ENCODE results near the gene SART3. TPM values are rescaled to one million over a fixed set of nuclear protein-coding genes. Genes with fewer than 3 reads are reported as not detected.

Gene SART3
- total and polyA plus RNA-seq, 2 of the 4 experiments (the other 2 are of a cell fraction): 22.6 to 37.8 TPM

GRCh38 chr12:108589028-108589839 is 28.3 kb upstream of the SART3 start (continued):
- TF ChIP-seq SMC3 (IDR thresholded peaks at IDR 0.05; ENCODE audit: low read depth, low read length): no peak
- TF ChIP-seq MAFK (IDR thresholded peaks at IDR 0.05; ENCODE audit: low read depth, low read length): no peak

- no peak for DNase-seq
- Histone ChIP-seq H3K27me3 (ENCODE audit: control insufficient read depth, insufficient read depth, low read length) (peaks cover 7% of the 10 kb centered on the region), H3K14ac (replicated peaks; ENCODE audit: low read depth, low read length) (no peak overlapping the region), H2BK120ac (ENCODE audit: low read depth, low read length) (no peak overlapping the region), H4K91ac (ENCODE audit: insufficient read depth, low read depth, low read length) (no peak overlapping the region), H2AFZ (replicated peaks; ENCODE audit: low read length, poor library complexity) (peak overlapping the region; percentile 0), H3K36me3 (ENCODE audit: control insufficient read depth, insufficient read depth, low read length) (no peaks in the 10 kb centered on the region; the same call in 1 of the 2 replicates), H3K9me3 (ENCODE audit: control insufficient read depth, insufficient read depth, low read length) (no peaks in the 10 kb centered on the region), H4K8ac (ENCODE audit: low read depth in 2 of 2, low read length in 2 of 2) (no peak overlapping the region), H3K56ac (ENCODE audit: extremely low read depth, insufficient read depth, low read length) (no peak overlapping the region), H3K27ac (ENCODE audit: insufficient read depth, low read length) (no peak overlapping the region), H3K9ac (ENCODE audit: low read depth, low read length) (no peak overlapping the region), H2BK5ac (ENCODE audit: low read depth, low read length, poor library complexity, severe bottlenecking) (no peak overlapping the region), H3K9me1 (ENCODE audit: insufficient read depth, low read length) (no peaks in the 10 kb centered on the region; the same call in 1 of the 2 replicates), H3K4me1 (ENCODE audit: control insufficient read depth, insufficient read depth, low read length) (peaks cover 11% of the 10 kb centered on the region; the same call in 1 of the 2 replicates), H3K18ac (ENCODE audit: low read depth, low read length) (no peak overlapping the region), H2AK5ac (ENCODE audit: low read depth, low read length) (0 out of 2 replicates have a peak overlapping the region, but pooled peaks have one; percentile 33), H2BK15ac (ENCODE audit: low read depth, low read length) (no peak overlapping the region; the same call in 2 of the 3 replicates), H3K79me1 (ENCODE audit: low read depth in 1 of 2, low read length in 2 of 2) (no peaks in the 10 kb centered on the region), H3K23ac (ENCODE audit: low read depth, low read length) (no peak overlapping the region), H4K5ac (ENCODE audit: low read depth, low read length) (no peak overlapping the region), H3K4me3 (ENCODE audit: insufficient read depth, low read depth, low read length) (no peak overlapping the region), H3K4ac (ENCODE audit: low read depth, low read length) (no peak overlapping the region), H2AK9ac (replicated peaks; ENCODE audit: low read depth, low read length, poor library complexity) (no peak overlapping the region), H3K4me2 (ENCODE audit: low read depth, low read length) (no peak overlapping the region), H2BK20ac (ENCODE audit: low read depth, low read length) (no peak overlapping the region), H4K20me1 (ENCODE audit: insufficient read depth, low read length) (no peaks in the 10 kb centered on the region)
- ChIA-PET POLR2A (ENCODE audit: unreplicated experiment) (no interaction called here), CTCF (no interaction called here)
- in situ Hi-C loops (cut with MboI; ENCODE audit: low sequenced_read_pairs) (no loop called here), dilution Hi-C loops (cut with HindIII; ENCODE audit: low sequenced_read_pairs, unreplicated experiment) (no loop called here), intact Hi-C loops (cut with micrococcal nuclease) (no loop called here)
- TF ChIP-seq SMC3 (IDR thresholded peaks at IDR 0.05; ENCODE audit: low read depth, low read length): no peak
- TF ChIP-seq NFE2L2 (IDR thresholded peaks at IDR 0.05; ENCODE audit: low read depth, low read length): no peak
- TF ChIP-seq USF2 (IDR thresholded peaks at IDR 0.05; ENCODE audit: low read depth, low read length): no peak
- TF ChIP-seq RAD21 (IDR thresholded peaks at IDR 0.05; ENCODE audit: low read length): no peak
- TF ChIP-seq CTCF (conservative IDR thresholded peaks at IDR 0.05; ENCODE audit: low read depth, low read length): no peak
- TF ChIP-seq RCOR1 (IDR thresholded peaks at IDR 0.05; ENCODE audit: insufficient replicate concordance, low read length): no peak
- TF ChIP-seq CHD1 (IDR thresholded peaks at IDR 0.05; ENCODE audit: low read depth, low read length): no peak
- TF ChIP-seq MAZ (IDR thresholded peaks at IDR 0.05; ENCODE audit: borderline replicate concordance, low read depth, low read length): no peak
- TF ChIP-seq MXI1 (IDR thresholded peaks at IDR 0.05; ENCODE audit: borderline replicate concordance, low read depth, low read length): no peak
- no peak for TF ChIP-seq MAFK (IDR thresholded peaks at IDR 0.05; ENCODE audit: low read depth, low read length)
- 33% methylated on average over 1 of the region's 4 CpGs; no CpG with 5 or more reads in 1 of the 2 experiments for WGBS, 2 experiments (ENCODE audit: extremely low coverage in 2 of 2, insufficient read length in 1 of 2)
- no peak for ATAC-seq (ENCODE audit: low read depth)
- BruUV-seq (replicated peaks): no TSS peak
These were observed 26.9 kb upstream of the SART3 start for GRCh38 chr12:108587826-108588225.

All from IMR-90 (cell line).